ENCODE data around the gene CYP2W1.
"Not testable (repeated sequence)": the region's sequence is repeated elsewhere in the genome, so short reads cannot be mapped to it uniquely, and the experiment has no call there.

Gene CYP2W1, protein sequence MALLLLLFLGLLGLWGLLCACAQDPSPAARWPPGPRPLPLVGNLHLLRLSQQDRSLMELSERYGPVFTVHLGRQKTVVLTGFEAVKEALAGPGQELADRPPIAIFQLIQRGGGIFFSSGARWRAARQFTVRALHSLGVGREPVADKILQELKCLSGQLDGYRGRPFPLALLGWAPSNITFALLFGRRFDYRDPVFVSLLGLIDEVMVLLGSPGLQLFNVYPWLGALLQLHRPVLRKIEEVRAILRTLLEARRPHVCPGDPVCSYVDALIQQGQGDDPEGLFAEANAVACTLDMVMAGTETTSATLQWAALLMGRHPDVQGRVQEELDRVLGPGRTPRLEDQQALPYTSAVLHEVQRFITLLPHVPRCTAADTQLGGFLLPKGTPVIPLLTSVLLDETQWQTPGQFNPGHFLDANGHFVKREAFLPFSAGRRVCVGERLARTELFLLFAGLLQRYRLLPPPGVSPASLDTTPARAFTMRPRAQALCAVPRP

DNA sequence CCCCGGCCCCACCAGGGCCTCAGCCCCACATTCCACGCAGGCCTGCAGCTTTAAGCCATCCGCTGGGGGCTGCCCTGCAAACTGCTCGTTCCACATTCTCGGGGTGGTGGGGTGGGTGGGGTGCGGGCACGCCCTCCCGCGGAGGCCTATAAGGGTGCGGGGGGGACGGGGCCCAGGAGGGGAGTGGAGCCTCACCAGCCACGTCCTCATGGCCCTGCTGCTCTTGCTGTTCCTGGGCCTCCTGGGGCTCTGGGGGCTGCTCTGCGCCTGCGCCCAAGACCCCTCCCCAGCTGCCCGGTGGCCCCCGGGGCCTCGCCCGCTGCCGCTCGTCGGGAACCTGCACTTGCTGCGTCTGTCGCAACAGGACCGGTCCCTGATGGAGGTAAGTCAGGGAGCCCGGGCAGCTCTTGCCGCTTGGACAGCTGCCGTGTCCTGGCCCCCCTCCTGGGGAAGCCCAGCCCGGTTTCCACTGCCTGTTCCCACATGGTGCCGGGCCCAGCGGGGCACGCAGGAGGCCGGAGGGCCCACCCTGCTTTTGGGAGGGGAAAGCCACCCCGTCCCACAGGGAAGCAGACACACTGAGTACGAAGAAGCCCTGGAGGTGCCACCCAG is at the start of gene CYP2W1:
Gene CYP2W1 (plus strand): TSS at position 178 of the 612 bp plus-strand sequence. CDS start 31 bp downstream, at position 209.
- DNase-seq (ENCODE audit: low read depth) = no peak

DNA sequence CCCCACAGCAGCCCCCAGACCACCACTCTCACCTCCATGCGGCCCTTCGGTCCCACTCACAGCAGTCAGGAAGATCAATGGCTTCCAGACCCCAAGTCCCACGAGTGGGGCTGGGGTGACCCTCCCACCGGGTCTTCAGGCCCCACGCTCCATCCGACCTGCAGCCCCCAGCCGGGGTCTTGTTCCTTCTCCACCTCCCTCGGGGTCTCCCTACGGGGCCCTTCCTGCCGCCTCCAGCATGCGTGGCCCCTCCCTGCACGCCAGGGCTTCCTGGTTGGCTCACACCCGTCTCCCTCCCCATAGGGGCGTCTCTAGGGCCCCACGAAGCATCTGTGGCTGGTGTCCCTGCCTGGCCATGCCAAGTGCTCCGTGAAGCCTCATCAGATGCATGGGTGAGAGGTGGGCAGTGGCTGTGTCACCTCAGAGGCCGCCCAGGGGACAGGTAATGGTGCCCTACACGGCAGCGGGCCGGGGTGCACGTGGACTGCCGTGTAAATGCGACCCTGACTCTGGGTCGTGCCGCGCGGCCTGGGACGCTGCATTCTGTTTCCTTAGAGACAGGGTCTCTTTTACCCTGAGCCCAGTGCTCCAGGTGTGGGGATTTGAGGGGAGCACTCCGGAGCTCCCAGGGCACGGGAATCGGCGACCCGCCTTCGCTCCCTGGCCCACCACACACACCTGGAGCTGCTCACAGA is 48.4 kb upstream of the CYP2W1 start:
- no peak for DNase-seq (ENCODE audit: low read depth)

DNA sequence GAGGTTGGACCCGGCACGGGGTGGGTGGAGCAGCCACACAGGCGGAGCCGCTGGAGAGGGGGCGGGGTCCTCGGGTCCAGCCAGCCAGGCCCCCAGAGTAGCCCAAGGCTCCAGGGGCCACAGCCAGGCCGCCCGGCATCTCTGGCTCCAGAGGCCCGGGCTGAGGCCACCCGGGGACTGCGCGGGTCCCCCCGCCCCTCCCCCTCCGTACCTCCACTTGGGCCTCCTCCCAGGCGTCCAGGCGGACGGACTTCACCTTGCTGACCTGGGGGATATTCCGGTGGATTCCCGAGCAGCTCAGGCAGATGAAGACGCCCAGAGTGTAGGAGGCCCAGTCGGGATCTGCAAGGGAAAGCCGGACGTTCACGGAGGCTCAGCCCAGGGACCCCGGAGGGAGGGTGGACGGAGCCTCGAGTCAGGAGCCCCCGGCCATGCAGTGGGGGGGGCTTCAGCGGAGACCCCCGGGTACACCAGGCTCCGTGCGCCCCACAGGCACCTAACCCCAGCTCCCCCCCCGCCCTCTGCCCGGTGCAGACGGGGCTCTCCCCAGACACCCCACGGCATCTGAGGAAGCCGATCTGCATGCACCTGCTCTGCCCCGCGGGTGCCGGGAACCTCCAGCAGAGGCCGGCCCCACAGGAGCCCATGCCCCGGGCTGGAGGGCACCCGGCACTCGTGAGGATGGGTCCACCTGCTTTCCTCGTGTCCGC is 47.7 kb upstream of the CYP2W1 start:
- no peak for DNase-seq (ENCODE audit: low read depth)

DNA sequence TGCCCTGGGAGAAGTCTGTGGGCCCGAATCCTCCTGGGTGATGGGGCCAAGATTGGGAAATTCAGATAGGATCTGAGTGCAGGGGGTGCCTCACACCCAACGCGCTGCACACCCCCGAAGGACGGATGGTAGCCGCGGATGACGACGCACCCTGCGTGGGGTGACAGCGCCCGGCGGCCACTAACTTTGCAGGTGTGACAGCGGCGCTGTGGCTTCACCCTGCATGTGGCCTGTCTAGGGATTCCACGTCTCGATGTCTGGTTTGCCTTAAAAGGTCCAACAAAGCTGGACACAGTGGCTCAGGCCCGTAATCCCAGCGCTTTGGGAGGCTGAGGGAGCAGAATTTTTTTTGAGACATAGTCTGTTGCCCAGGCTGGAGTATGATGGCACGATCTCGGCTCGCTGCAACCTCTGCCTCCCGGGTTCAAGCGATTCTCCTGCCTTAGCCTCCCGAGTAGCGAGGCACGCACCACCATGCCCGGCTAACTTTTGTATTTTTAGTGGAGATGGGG is 47.1 kb upstream of the CYP2W1 start:
- no peak for DNase-seq (ENCODE audit: low read depth)

DNA sequence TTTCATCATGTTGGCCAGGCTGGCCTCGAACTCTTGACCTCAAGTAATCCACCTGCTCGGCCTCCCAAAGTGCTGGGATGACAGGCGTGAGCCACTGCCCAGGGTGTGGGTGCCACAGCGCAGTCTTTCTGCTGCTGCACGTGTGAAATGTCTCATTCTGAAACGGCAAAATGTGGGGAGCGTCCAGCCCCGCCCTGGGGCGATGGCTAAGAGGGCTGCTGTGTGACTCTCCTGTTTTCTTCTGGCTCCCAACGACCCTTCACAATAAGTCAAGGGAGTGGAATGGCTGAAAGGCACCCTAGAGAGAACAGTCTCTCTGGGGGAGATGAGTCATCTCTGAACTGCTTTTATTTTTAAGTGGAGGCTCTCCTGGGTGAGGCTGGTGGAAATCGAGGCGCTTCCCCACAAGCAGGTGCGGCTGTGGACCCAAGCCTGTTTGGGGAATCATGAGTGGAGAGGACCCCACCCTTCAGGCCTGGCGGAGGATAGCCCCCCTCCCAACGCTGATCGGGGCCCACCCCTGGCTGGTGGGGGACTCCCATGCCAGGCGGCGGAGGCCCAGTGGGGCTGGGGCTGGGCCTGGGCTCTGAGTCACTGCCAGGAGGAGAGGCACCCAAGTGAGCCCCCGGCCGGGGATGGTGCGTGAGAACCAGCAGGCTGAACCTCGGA is 46.5 kb upstream of the CYP2W1 start:
- DNase-seq (ENCODE audit: low read depth) = no peak

DNA sequence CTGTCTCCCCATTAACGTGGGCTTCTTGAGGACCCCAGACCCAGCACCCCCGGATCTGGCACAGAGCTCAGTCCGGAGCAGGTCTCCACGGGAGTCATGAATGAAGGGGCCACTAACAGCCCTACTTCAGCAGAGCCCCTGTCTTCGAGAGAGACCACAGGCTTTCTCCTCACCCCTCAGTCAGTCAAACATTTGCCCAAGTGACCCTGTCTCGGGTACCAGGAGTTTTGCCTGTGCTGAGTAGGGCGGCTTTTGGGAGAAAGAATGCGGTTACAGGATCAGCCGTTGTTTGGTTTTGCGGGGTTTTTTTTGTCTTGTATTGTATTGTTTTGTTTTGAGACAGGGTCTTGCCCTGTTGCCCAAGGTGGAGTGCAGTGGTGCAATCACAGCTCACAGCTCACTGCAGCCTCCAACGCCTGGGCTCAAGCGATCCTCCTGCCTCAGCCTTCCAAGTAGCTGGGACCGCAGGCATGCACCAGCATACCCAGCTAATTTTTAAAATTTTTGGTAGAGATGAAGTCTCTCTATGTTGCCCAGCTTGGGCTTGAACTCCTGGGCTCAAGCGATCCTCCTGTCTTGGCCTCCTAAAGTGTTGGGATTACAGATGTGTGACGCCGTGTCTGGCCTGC is 45.0 kb upstream of the CYP2W1 start:
- no peak for DNase-seq (ENCODE audit: low read depth)

DNA sequence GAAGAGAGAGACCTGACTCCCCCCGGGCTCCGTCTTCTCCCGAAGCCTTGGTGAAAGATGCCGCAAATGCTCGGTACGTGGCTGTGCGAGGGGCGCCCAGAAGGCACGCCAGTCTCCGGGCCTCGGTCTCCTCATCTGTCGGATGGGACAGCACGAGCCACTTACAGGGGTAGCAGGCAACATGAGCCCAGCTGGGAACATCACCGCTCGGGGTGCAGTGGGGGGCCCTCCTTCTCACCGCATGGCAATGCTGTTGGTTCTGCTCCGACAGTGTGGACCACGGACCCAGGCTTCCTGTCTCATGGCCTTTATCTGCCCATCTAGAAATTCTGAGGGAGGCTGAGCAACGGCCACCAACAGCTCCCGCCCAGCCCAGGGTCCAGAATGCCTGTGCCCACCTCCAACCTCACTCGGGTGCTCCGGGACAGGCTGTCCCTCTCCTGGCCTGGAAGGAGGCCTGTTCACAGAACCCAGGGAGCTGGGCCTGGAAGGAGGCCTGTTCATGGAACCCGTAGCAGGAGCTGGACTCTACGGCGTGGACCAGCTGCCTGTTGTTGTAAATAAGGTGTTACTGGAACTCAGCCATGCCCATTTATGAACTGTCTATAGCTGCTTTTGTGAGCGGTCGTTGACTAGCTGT is 44.3 kb upstream of the CYP2W1 start:
- DNase-seq (ENCODE audit: low read depth) = no peak

DNA sequence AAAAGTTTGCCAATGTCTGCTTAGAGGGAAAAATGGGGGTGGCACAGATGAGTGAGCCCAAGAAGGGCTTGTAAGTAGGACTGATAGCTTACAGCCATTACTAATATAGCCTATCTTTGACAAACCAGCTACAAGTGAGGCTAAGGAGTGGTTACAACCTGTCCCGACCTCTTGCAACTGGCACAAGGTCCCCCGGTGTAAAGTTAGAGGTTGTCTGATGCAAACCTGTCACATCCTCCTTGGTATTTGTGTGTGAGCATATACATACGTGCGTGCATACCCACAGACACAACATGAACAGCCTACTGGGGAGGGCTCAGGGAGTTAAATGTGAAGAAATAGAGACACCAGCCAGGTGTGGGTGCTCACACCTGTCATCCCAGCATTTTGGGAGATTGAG is 43.1 kb upstream of the CYP2W1 start:
- no peak for DNase-seq (ENCODE audit: low read depth)

DNA sequence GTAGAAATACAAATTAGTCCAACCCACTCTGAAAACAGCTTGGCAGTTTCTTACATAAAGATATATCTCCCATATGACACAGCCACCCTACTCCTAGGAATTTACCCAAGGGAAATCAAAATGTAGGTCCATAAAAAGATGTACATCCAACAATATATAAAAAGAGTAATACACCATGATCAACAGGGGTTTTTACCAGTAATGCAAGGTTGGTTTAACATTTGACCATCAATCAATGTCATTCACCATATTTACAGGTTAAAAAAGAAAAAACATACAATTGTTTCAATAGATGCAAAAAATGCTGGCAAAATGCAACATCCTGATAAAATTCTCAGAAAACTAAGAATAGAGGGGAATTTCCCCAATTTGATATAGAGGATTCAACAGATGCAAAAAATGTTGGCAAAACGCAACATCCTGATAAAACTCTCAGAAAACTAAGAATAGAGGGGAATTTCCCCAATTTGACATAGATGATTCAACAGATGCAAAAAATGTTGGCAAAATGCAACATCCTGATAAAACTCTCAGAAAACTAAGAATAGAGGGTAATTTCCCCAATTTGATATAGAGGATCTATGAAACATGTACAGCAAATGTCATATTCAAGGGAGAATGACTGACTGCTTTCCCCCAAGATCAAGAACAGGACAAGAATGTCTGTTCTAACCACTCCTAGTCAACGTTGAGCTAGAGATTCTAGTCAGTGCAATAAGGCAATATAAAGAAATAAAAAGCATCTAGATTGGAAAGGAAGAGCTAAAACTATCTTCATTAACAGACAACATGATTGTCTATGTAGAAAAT is 42.2 kb upstream of the CYP2W1 start:
- DNase-seq (ENCODE audit: low read depth) = no peak

DNA sequence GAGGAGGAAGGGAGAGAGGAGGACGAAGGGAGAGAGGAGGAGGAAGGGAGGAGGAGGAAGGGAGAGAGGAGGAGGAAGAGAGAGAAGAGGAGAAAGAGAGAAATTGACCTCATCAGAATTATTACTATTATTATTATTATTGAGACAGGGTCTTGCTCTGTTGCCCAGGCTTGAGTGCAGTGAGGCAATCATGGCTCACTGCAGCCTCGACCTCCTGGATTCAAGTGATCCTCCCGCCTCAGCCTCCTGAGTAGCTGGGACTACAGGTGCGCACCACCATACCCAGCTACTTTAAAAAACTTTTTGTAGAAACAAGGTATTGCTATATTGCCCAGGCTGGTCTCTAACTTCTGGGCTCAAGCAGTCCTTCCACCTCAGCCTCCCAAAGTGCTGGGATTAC is 39.2 kb upstream of the CYP2W1 start:
- not testable (repeated sequence) for DNase-seq (ENCODE audit: low read depth)

DNA sequence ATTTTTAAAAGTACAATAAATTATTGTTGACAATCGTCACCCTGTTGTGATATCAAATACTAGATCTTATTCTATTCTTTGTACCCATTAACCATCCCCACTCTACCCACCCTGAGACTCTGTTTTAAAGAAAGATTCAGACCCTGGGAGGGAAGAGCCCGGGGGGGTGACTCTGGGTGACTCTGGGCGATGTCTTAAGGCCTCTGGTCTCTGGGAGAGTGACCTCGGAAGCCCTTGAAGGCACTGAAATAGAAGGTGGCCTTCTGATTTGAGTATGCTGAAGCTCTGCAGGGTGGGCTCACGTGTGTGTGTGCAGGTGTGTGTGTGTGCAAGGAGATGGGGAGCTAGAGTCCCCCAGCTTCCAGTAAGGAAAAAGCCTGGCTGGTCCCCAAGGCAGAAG is 38.2 kb upstream of the CYP2W1 start:
- no peak for DNase-seq (ENCODE audit: low read depth)

DNA sequence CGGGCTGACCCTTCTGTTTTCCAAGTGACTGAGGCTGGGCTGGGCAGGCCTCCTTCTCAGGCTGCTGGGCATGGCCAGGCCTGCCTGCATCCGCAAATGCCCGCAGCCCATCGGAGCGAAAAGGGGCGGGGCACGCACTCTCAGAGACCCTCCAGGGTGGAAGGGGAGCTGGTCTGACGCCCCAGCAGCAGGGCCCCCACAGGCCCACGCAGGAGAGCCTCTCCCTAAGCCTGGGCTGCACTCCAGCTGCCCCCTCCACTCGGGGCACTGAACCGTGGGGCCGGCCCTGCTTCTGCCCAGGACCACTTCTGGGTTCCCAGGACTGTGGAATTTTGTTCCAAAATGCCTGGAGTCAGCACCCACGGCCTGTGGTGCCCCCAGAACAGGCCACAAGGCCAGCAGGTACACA is 37.8 kb upstream of the CYP2W1 start:
- DNase-seq (ENCODE audit: low read depth) = no peak

DNA sequence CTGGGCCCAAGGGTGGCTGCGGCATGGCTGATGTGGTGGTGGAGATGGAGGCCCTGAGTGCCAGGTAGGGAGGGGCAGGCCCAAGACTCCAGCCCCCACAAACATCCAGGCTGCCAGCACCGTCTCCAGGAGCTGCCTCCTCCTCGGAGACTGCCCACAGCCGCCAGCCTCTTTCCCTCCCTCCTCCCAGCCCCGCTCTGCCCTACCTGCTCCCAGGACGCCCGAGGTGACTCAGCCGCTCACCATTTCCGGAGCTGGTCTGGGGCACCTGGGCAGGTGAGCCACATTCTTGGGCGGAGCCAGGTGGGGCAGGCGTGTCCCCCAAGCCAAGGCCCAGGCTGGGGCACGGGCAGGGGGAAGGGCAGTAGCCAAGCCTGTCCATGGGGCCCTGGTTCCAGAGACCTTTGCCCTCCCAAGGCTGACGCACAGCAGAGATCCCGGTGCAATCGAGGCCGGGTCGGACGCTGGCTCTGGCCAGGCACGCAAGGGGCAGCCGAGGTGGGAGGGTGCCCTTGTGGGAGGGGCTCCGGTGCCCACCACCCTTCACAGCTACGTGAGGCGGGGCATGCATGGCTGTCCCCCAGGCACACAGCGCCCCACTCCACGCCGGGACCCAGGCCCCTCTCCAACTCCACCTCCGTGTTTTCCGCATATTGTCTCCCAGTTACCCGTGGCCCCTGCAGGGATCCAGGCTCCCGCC is 37.3 kb upstream of the CYP2W1 start:
- no peak for DNase-seq (ENCODE audit: low read depth)

DNA sequence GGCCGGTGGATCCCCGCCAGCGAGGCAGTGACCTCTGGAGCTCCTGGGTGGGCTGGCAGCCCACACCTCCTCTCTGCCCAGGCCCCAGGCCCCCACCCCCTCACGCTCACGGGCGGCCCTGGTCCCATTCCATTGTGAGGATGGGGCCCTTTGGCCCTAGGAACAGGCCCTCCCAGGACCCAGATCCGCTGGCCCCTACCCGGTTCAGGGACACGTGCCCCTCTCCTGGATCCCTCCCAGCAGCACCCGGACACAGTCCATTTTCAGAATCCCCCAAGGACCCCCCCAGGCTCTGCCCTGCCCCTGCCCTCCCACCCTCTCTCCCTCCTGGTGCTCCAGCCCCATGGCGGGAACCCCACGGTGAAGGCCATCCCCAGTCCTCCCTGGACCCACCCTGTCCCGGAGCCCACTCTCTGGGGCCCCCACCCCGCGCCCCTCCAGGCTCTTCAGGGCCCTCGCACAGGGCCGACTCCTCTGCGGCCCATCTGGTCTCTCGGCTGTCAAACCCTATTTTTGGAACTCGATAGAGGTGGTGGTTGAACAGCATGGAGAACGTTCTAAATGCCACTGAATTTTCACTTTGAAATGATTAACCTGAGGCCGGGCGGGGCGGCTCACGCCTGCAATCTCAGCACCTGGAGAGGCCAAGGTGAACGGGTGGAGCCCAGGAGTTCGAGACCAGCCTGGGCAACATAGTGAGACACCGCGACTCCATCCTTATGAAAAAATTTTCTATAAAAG is 36.6 kb upstream of the CYP2W1 start:
- DNase-seq (ENCODE audit: low read depth) = no peak

DNA sequence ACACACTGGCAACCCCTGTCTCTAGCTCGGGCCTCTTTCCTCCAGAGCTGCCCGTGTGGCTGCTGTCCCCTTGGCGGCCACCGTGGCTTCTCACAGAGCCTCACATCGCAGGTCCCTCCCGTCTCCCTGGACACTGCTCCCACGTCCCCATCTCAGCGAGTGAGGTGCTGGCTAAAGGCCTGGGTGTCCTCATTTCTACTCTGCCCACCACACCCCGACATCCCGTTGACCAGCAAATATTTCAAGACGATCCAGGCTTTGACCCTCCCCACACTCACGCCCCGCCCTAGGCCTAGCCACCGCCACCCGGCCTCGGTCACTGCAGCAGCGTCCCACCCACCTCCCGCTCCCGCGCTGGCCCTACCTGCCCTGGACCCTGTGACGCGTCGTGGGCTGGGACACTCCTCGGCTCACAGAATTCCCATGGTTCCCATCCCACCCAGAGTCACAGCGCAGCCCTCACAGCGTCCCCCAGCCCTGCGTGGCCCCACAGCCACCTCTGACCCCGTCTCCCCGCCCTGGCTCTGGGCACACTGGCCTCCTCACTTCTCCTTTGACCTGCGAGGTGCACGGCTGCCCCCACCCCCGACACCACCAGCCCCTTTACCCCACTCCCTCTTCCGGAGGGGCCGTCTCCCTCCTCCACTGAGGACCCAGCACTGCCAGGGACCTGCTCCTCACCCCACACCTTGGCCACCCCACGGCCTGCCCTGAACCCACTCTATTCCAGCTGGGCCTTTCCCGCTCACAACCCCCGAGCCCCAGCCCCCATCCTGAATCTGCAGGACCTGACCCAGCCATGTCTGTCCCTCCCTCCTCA is 35.4 kb upstream of the CYP2W1 start:
- DNase-seq (ENCODE audit: low read depth) = no peak

DNA sequence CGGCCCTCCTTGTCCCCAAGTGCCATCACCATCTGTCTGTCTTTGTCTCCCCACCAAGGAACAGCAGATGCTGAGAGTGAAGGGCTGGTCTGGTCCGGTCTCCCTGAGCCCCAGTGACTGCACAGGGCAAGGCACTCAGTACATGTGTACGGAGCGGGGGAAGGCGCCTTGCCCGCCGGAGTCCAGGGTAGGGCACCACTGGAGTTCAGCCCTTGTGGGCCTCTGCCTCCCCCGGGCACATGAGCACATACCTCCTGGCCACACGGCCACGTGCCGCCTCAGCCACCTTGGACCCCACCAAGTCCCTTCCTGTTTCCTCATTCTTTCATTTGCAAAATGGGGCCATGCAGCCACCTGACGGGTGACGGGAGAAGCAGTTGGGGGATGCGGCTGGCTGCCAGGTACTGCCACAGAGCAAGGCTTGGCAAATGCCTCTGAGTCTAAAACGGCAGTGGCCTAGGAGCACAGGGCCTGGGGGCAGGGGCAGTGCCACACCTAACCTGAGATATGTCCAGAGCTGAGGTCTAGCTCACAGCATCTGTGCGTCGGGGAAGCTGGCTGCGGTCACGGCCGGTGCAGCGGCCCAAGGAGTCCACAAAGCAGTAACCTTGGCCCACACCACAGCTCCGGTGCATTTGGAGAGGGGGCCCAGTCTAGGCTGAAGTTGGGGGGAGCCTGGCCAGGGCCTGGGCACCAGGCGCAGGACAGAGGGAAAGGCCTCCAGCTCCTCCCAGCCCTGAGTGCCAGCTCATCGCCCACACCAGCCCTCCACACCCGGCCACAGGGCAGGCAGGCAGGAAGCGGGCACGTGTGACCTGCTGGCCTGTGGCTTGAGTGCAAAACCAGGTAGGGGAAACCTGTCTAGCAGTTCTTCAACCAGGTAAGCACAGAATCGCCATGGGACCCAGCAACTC is 33.7 kb upstream of the CYP2W1 start:
- DNase-seq (ENCODE audit: low read depth) = no peak
